Measurements from ENCODE around the gene CAPZB. TPM values are rescaled to one million over a fixed set of nuclear protein-coding genes. Genes with fewer than 3 reads are reported as not detected.

The CAPZB gene
- polyA plus RNA-seq, 3 donors, result 290 to 504 (median 407) TPM

GRCh38 chr1:19311503-19311930, 173.8 kb downstream of the CAPZB start:
- Histone ChIP-seq H3K79me2 (ENCODE audit: insufficient read depth, low read length) (peaks cover 46% of the 10 kb centered on the region), H3K36me3 (replicated peaks in 1 of 2; ENCODE audit: control insufficient read depth in 1 of 2, insufficient read depth in 2 of 2, low read length in 2 of 2) (peaks cover 10 to 24% of the 10 kb centered on the region in 2 donors), H3K4me2 (replicated peaks; ENCODE audit: extremely low read depth, low read length, poor library complexity, severe bottlenecking) (peak overlapping the region; percentile 91), H3K4me3 (replicated peaks in 1 of 3; ENCODE audit: low read depth in 2 of 3, low read length in 3 of 3) (peak overlapping the region; percentile 69 to 90 (median 69)), H3K27me3 (ENCODE audit: control insufficient read depth in 2 of 2, insufficient read depth in 2 of 2, low read length in 2 of 2) (no peaks in the 10 kb centered on the region), H3K4me1 (ENCODE audit: control insufficient read depth in 1 of 2, insufficient read depth in 2 of 2, low read length in 2 of 2) (peaks cover 52 to 56% of the 10 kb centered on the region in 2 donors), H2AFZ (ENCODE audit: insufficient read depth, low read depth, low read length, poor library complexity, severe bottlenecking) (peak overlapping the region; percentile 99), H4K20me1 (ENCODE audit: insufficient read depth, low read length) (peaks cover 31% of the 10 kb centered on the region), H3K9ac (ENCODE audit: insufficient read depth, low read length, poor library complexity, severe bottlenecking) (peak overlapping the region; percentile 92), H3K9me3 (replicated peaks in 1 of 2; ENCODE audit: control insufficient read depth in 1 of 2, insufficient read depth in 1 of 2, low read length in 2 of 2) (no peaks in the 10 kb centered on the region), H3K27ac (ENCODE audit: low read depth in 1 of 2, low read length in 2 of 2) (peak overlapping the region in 1 of 2 donors; percentile 75)
- Mint-ChIP-seq H3K36me3 (peaks cover 19 to 23% of the 10 kb centered on the region in 2 donors), H3K4me3 (peak overlapping the region; percentile 81 to 90), H3K27ac (peak overlapping the region in 5 of 7 donors; percentile 49 to 81 (median 55)), H3K4me1 (peaks cover 54% of the 10 kb centered on the region), H3K27me3 (ENCODE audit: low read depth in 3 of 3) (peaks cover 0 to 4% (median 0%) of the 10 kb centered on the region in 3 donors), H3K9me3 (peaks cover 0 to 3% (median 0%) of the 10 kb centered on the region in 7 donors)
- TF ChIP-seq, protein P1, sequence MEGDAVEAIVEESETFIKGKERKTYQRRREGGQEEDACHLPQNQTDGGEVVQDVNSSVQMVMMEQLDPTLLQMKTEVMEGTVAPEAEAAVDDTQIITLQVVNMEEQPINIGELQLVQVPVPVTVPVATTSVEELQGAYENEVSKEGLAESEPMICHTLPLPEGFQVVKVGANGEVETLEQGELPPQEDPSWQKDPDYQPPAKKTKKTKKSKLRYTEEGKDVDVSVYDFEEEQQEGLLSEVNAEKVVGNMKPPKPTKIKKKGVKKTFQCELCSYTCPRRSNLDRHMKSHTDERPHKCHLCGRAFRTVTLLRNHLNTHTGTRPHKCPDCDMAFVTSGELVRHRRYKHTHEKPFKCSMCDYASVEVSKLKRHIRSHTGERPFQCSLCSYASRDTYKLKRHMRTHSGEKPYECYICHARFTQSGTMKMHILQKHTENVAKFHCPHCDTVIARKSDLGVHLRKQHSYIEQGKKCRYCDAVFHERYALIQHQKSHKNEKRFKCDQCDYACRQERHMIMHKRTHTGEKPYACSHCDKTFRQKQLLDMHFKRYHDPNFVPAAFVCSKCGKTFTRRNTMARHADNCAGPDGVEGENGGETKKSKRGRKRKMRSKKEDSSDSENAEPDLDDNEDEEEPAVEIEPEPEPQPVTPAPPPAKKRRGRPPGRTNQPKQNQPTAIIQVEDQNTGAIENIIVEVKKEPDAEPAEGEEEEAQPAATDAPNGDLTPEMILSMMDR (IDR thresholded peaks at IDR 0.05), result no peak
- WGBS (ENCODE audit: insufficient coverage), result under 1% methylated on average over 29 of the region's 29 CpGs
- intact Hi-C loops (cut with micrococcal nuclease), result loop anchor here (5.0 kb wide), 4 partner anchors 59 to 354 kb away; partner anchors contain the start of genes EMC1 (in 1 of the 2), IFFO2 (in 1 of the 2) and MRTO4 (in 1 of the 2)
- DNase-seq, result no peak

GRCh38 chr1:19310720-19311502, 174.4 kb downstream of the CAPZB start:
- peaks cover 0 to 4% (median 0%) of the 10 kb centered on the region in 3 donors for H3K27me3 Mint-ChIP-seq (ENCODE audit: low read depth in 3 of 3)
- H3K4me1 ChIP-seq (ENCODE audit: control insufficient read depth in 1 of 2, insufficient read depth in 2 of 2, low read length in 2 of 2), result peaks cover 46 to 50% of the 10 kb centered on the region in 2 donors
- peak overlapping the region; percentile 91 for H3K4me2 ChIP-seq (replicated peaks; ENCODE audit: extremely low read depth, low read length, poor library complexity, severe bottlenecking)
- peak overlapping the region in 6 of 7 donors; percentile 49 to 81 (median 63) for H3K27ac Mint-ChIP-seq
- H3K27ac ChIP-seq (ENCODE audit: low read depth in 1 of 2, low read length in 2 of 2), result peak overlapping the region in 1 of 2 donors; percentile 75
- peak overlapping the region; percentile 81 to 90 for H3K4me3 Mint-ChIP-seq
- H3K36me3 ChIP-seq (replicated peaks in 1 of 2; ENCODE audit: control insufficient read depth in 1 of 2, insufficient read depth in 2 of 2, low read length in 2 of 2), result peaks cover 16 to 30% of the 10 kb centered on the region in 2 donors
- H3K4me3 ChIP-seq (replicated peaks in 1 of 3; ENCODE audit: low read depth in 2 of 3, low read length in 3 of 3), result peak overlapping the region; percentile 69 to 90 (median 69)
- intact Hi-C loops (cut with micrococcal nuclease), result loop anchor here (5.0 kb wide), 4 partner anchors 59 to 354 kb away; partner anchors contain the start of genes EMC1 (in 1 of the 2), IFFO2 (in 1 of the 2) and MRTO4 (in 1 of the 2)
- whole genome bisulfite sequencing (ENCODE audit: insufficient coverage), result 53% methylated on average over 6 of the region's 13 CpGs
- TF ChIP-seq, protein P1 (IDR thresholded peaks at IDR 0.05), result no peak
- peaks cover 48% of the 10 kb centered on the region for H3K4me1 Mint-ChIP-seq
- peaks cover 40% of the 10 kb centered on the region for H3K79me2 ChIP-seq (ENCODE audit: insufficient read depth, low read length)
- no peaks in the 10 kb centered on the region for H3K9me3 ChIP-seq (replicated peaks in 1 of 2; ENCODE audit: control insufficient read depth in 1 of 2, insufficient read depth in 1 of 2, low read length in 2 of 2)
- peaks cover 25% of the 10 kb centered on the region for H4K20me1 ChIP-seq (ENCODE audit: insufficient read depth, low read length)
- H3K9me3 Mint-ChIP-seq, result peaks cover 0 to 3% (median 0%) of the 10 kb centered on the region in 7 donors
- H3K27me3 ChIP-seq (ENCODE audit: control insufficient read depth in 2 of 2, insufficient read depth in 2 of 2, low read length in 2 of 2), result no peaks in the 10 kb centered on the region
- H3K36me3 Mint-ChIP-seq, result peaks cover 24 to 27% of the 10 kb centered on the region in 2 donors
- H2AFZ ChIP-seq (ENCODE audit: insufficient read depth, low read depth, low read length, poor library complexity, severe bottlenecking), result peak overlapping the region; percentile 99
- DNase-seq, result no peak
- peak overlapping the region; percentile 92 for H3K9ac ChIP-seq (ENCODE audit: insufficient read depth, low read length, poor library complexity, severe bottlenecking)

All from CD14-positive monocyte (primary cell).